HepG2 (cell line): ENCODE measurements around the gene KRT81. TPM values are rescaled to one million over a fixed set of nuclear protein-coding genes. Genes with fewer than 3 reads are reported as not detected.

Source experiments
- ATAC-seq: fragments of 200-7000 bp; cut with Tn5 transposase; 3 replicates; pipeline ENCODE4 v1.9.1; 2020; ENCODE audit warnings: mild to moderate bottlenecking, moderate library complexity
- BruUV-seq: library from RNA; stranded (reverse); fragments of 400-500 nt; replicated peaks from 2 replicates; lab custom pipeline; 2021; lab: Mats Ljungman, UMichigan
- CTCF ChIA-PET: fragments of 300-600 bp; formaldehyde crosslinking; extraction: SDS; loops from one replicate; lab custom pipeline; 2021; ENCODE audit warnings: low total read pairs, inconsistent platforms, low intra/inter-chr PET ratio; lab: Yijun Ruan, JAX
- POLR2A ChIA-PET: fragments of 350-600 bp; sonication (Branson Sonifier 250); formaldehyde crosslinking; loops from one replicate; lab custom pipeline; 2020; ENCODE audit warnings: antibody characterized with exemption, inconsistent platforms; lab: Yijun Ruan, JAX
- DNase-seq: peaks from one replicate; pipeline ENCODE4 v3.0.0-alpha.2; 2015; ENCODE audit warnings: low spot score
- FAIRE-seq: peaks from 3 replicates; lab custom pipeline; 2011; peaks lifted over from hg19 to GRCh38; lab: Jason Lieb, UNC
- H2AFZ ChIP-seq: one replicate; pipeline ENCODE4 v1.6.1; 2011; ENCODE audit warnings: low read length, inconsistent platforms
- H3K27ac ChIP-seq: fragments of 300-600 bp; 3 replicates; pipeline ENCODE4 v1.8.0; 2011; ENCODE audit warnings: mixed run types, mild to moderate bottlenecking, mixed read lengths, low read length, inconsistent platforms; ENCODE audit not compliant: insufficient read depth; ENCODE audit errors: extremely low read length
- H3K27me3 ChIP-seq, 2 experiments: fragments of 200-600 bp in 1 of 2; 2 replicates in 1 of 2; 3 replicates in 1 of 2; pipeline versions ENCODE4 v1.6.0 to v1.8.0; 2011; ENCODE audit warnings: low read length in 2 of 2, mild to moderate bottlenecking in 2 of 2, moderate library complexity in 2 of 2, inconsistent platforms in 1 of 2; ENCODE audit not compliant: insufficient read depth in 2 of 2, control insufficient read depth in 1 of 2
- H3K36me3 ChIP-seq, 2 experiments: fragments of 200-600 bp in 1 of 2; replicated peaks in 1 of 2; 2 replicates in 1 of 2; 3 replicates in 1 of 2; pipeline versions ENCODE4 v1.5.1 to v1.8.0; 2011; ENCODE audit warnings: low read length in 2 of 2, inconsistent platforms in 1 of 2; ENCODE audit not compliant: insufficient read depth in 2 of 2, control insufficient read depth in 1 of 2
- H3K4me1 ChIP-seq: 2 replicates; pipeline ENCODE4 v1.5.1; 2012; ENCODE audit warnings: low read length, inconsistent platforms; ENCODE audit not compliant: insufficient read depth
- H3K4me2 ChIP-seq: 2 replicates; pipeline ENCODE4 v1.6.0; 2011; ENCODE audit warnings: low read depth, low read length, inconsistent platforms
- H3K4me3 ChIP-seq, 3 experiments: fragments of 200-600 bp in 1 of 3; sonication (generic), shearing (Covaris generic) in 1 of 3; replicated peaks in 1 of 3; 2 replicates each; pipeline ENCODE4 v1.5.1; 2011 to 2016; ENCODE audit warnings: low read length in 3 of 3, inconsistent platforms in 2 of 3, low read depth in 2 of 3, mild to moderate bottlenecking in 2 of 3, control low read depth in 1 of 3, mixed read lengths in 1 of 3; ENCODE audit not compliant: insufficient read depth in 1 of 3
- H3K79me2 ChIP-seq: one replicate; pipeline ENCODE4 v1.6.1; 2011; ENCODE audit warnings: low read length, inconsistent platforms; ENCODE audit not compliant: insufficient read depth
- H3K9ac ChIP-seq: 2 replicates; pipeline ENCODE4 v1.6.0; 2011; ENCODE audit warnings: mild to moderate bottlenecking, low read depth, low read length, inconsistent platforms; ENCODE audit not compliant: insufficient read depth
- H3K9me3 ChIP-seq: 2 replicates; pipeline ENCODE4 v1.5.1; 2012; ENCODE audit warnings: mild to moderate bottlenecking, low read length
- H4K20me1 ChIP-seq: 2 replicates; pipeline ENCODE4 v1.6.0; 2011; ENCODE audit warnings: inconsistent platforms, mild to moderate bottlenecking, low read length, moderate library complexity; ENCODE audit not compliant: insufficient read depth
- MTF2 ChIP-seq: sonication (generic); formaldehyde crosslinking; IDR thresholded peaks from 2 replicates; pipeline ENCODE4 v1.5.0; 2020; ENCODE audit warnings: missing genetic modification reagents, borderline replicate concordance
- ZNF142 ChIP-seq: sonication (generic); formaldehyde crosslinking; IDR thresholded peaks from 2 replicates; pipeline ENCODE4 v1.4.0; 2020; ENCODE audit warnings: missing genetic modification reagents
- WGBS: methylation state at CpG from one replicate; pipeline ENCODE4 v1.1.6; 2017; ENCODE audit warnings: low lambda C conversion rate; 5-methylcytosine and 5-hydroxymethylcytosine counted together
- in situ Hi-C: cut with HindIII; loops from 2 replicates; pipeline ENCODE4 v1.10.0; 2017; ENCODE audit warnings: low pct_unique_long_range_greater_than_20kb; ENCODE audit not compliant: extremely low pct_ligation_motif_present
- intact Hi-C: fragments of 100-400 bp; cut with micrococcal nuclease; formaldehyde crosslinking; loops from one replicate; pipeline ENCODE4 v1.10.0; 2022; ENCODE audit not compliant: unreplicated experiment
- polyA plus RNA-seq, 8 experiments: library from polyadenylated mRNA; depleted of rRNA in 3 of 8; stranded (reverse) in 7 of 8; unstranded in 1 of 8; fragments of >200 nt; fragmentation: Illumina TruSeq in 4 of 8; extraction: Trizol in 4 of 8; gene quantifications; 2 replicates each; pipeline versions ENCODE4 v1.2.1 to v1.2.3, GENCODE V29; 2011 to 2016; ENCODE audit warnings: low read depth in 4 of 8, missing spikeins in 1 of 8, mixed read lengths in 1 of 8; ENCODE audit not compliant: insufficient read depth in 1 of 8
- total RNA-seq, 5 experiments: library from RNA; depleted of rRNA; stranded (reverse); fragments of >200 nt; fragmentation: Illumina TruSeq; extraction: Trizol; gene quantifications; 2 replicates each; pipeline ENCODE4 v1.2.3, GENCODE V29; 2016; ENCODE audit warnings: low read depth in 1 of 5

Gene KRT81
- total and polyA plus RNA-seq, 2 of the 13 experiments (the other 11 are each of a cell fraction or from before 2014, with no cell fraction given), result not detected

DNA sequence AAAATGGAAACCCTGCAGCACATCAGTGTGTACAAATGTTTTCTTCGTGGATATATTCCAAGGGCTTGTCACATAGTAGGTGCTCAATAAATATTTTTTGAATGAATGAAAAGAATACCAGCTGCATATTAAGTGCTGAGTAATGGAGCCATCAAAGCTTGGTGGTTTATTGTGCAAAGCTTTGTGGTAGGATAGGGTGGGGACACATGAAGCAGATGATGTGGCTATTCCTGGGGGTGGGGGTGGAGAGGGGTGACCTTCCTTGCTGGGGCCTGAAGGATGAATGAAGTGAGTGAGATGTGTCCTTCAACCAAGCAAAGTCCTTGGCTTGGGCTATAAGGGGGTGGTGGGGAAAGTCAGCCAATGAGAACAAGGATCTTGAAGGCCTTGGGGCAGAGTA is 4.3 kb upstream of the KRT81 start:
- POLR2A ChIA-PET, result no interaction called here
- no peak for TF ChIP-seq MTF2 (CRISPR knock-in tag)
- TF ChIP-seq, all 625 proteins: peak for 0
- Histone ChIP-seq H3K4me2 (no peak overlapping the region), H3K9ac (no peak overlapping the region), H3K27me3 (peaks cover 2 to 10% of the 10 kb centered on the region in 2 experiments; a peak in 1 of 5 replicates), H4K20me1 (no peaks in the 10 kb centered on the region), H3K9me3 (no peaks in the 10 kb centered on the region), H3K79me2 (no peaks in the 10 kb centered on the region), H3K27ac (no peak overlapping the region), H3K36me3 (no peaks in the 10 kb centered on the region), H3K4me3 (no peak overlapping the region), H2AFZ (no peak overlapping the region), H3K4me1 (no peaks in the 10 kb centered on the region)
- in situ Hi-C loops, result no loop called here
- FAIRE-seq, result no peak
- CTCF ChIA-PET, result no interaction called here
- 0% methylated on average over 1 of the region's 1 CpG for WGBS
- ATAC-seq, result no peak
- no TSS peak for BruUV-seq
- intact Hi-C loops, result no loop called here
- DNase-seq, result no peak

DNA sequence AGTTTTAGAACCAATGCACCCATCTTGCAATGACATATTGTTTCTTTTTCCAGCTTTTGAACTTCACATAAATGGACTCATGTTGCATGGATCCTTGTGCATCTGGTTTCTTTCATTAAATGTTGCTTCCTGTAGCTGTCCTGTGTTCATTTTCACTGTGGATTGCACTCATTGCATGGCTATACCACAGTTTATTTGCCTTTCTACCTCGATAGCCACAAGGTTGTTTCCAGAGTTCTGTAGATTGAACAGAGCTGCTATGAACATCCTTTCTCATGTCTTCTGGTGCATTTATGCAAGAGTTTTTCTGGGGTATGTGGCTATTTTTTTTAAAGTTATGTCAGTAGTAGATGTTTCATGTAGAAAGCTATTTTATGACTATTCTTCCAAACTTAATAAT is 3.5 kb upstream of the KRT81 start:
- H3K9me3 ChIP-seq, result no peaks in the 10 kb centered on the region
- intact Hi-C loops (no loop called here), in situ Hi-C loops (no loop called here)
- H3K36me3 ChIP-seq, result no peaks in the 10 kb centered on the region
- H3K79me2 ChIP-seq, result no peaks in the 10 kb centered on the region
- CTCF ChIA-PET, result no interaction called here
- DNase-seq, result no peak
- no peak for ATAC-seq
- H3K9ac ChIP-seq, result no peak overlapping the region
- no TSS peak for BruUV-seq
- 0% methylated on average over 1 of the region's 1 CpG for WGBS
- no peaks in the 10 kb centered on the region for H4K20me1 ChIP-seq
- H3K27ac ChIP-seq, result no peak overlapping the region
- POLR2A ChIA-PET, result no interaction called here
- no peak overlapping the region for H2AFZ ChIP-seq
- no peak for TF ChIP-seq ZNF142
- H3K4me3 ChIP-seq, result no peak overlapping the region
- peaks cover 2 to 6% of the 10 kb centered on the region in 2 experiments; a peak in 1 of 5 replicates for H3K27me3 ChIP-seq
- H3K4me2 ChIP-seq, result no peak overlapping the region
- no peak for FAIRE-seq
- no peaks in the 10 kb centered on the region for H3K4me1 ChIP-seq
